ENCODE results near the gene EIF3M. TPM values are rescaled to one million over a fixed set of nuclear protein-coding genes. Genes with fewer than 3 reads are reported as not detected.
"Not testable (repeated sequence)": the region's sequence is repeated elsewhere in the genome, so short reads cannot be mapped to it uniquely, and the experiment has no call there.

EIF3M gene
- total and polyA plus RNA-seq, 4 donors = 115 to 223 (median 142) TPM

- DNase-seq (ENCODE audit: low spot score) = no peak
- H3K27me3 ChIP-seq (ENCODE audit: control insufficient read depth in 4 of 4, insufficient read depth in 4 of 4, low read length in 3 of 4) = no peaks in the 10 kb centered on the region
- H3K4me3 ChIP-seq (ENCODE audit: low read depth in 1 of 3, low read length in 3 of 3) = no peak overlapping the region
- H3K9ac ChIP-seq (ENCODE audit: low read depth in 1 of 2, low read length in 2 of 2) = no peak overlapping the region
- H3K9me3 ChIP-seq (ENCODE audit: control insufficient read depth in 4 of 4, low read length in 3 of 4) = no peaks in the 10 kb centered on the region
- TF ChIP-seq JUND (IDR thresholded peaks at IDR 0.05) (no peak), EGR1 (IDR thresholded peaks at IDR 0.05; ENCODE audit: low read depth in 2 of 2) (no peak), NR2F2 (IDR thresholded peaks at IDR 0.05) (no peak)
- H3K4me1 ChIP-seq (ENCODE audit: control insufficient read depth in 4 of 4, insufficient read depth in 4 of 4, low read length in 3 of 4) = no peaks in the 10 kb centered on the region
- no peak overlapping the region for H3K27ac ChIP-seq (ENCODE audit: low read depth in 1 of 2, low read length in 2 of 2)
- peaks cover 12 to 76% (median 66%) of the 10 kb centered on the region in 4 donors for H3K36me3 ChIP-seq (ENCODE audit: control insufficient read depth in 4 of 4, insufficient read depth in 3 of 4, low read depth in 1 of 4, low read length in 3 of 4)
Observed at GRCh38 chr11:32594272-32594671, 10.6 kb downstream of the EIF3M start.

GRCh38 chr11:32596114-32596513, 12.5 kb downstream of the EIF3M start:
- H3K9ac ChIP-seq (ENCODE audit: low read depth in 1 of 2, low read length in 2 of 2); H3K4me3 ChIP-seq (ENCODE audit: low read depth in 1 of 3, low read length in 3 of 3); DNase-seq (ENCODE audit: low spot score); H3K27ac ChIP-seq (ENCODE audit: low read depth in 1 of 2, low read length in 2 of 2); H3K9me3 ChIP-seq (ENCODE audit: control insufficient read depth in 4 of 4, low read length in 3 of 4); H3K27me3 ChIP-seq (ENCODE audit: control insufficient read depth in 4 of 4, insufficient read depth in 4 of 4, low read length in 3 of 4); H3K4me1 ChIP-seq (ENCODE audit: control insufficient read depth in 4 of 4, insufficient read depth in 4 of 4, low read length in 3 of 4): not testable (repeated sequence)
- peaks cover 9 to 66% (median 59%) of the 10 kb centered on the region in 4 donors for H3K36me3 ChIP-seq (ENCODE audit: control insufficient read depth in 4 of 4, insufficient read depth in 3 of 4, low read depth in 1 of 4, low read length in 3 of 4)
- 97% methylated on average over 14 of the region's 14 CpGs for WGBS

- Histone ChIP-seq H3K9me3 (ENCODE audit: control insufficient read depth in 4 of 4, low read length in 3 of 4) (no peaks in the 10 kb centered on the region), H3K27me3 (ENCODE audit: control insufficient read depth in 4 of 4, insufficient read depth in 4 of 4, low read length in 3 of 4) (no peaks in the 10 kb centered on the region), H3K36me3 (ENCODE audit: control insufficient read depth in 4 of 4, insufficient read depth in 3 of 4, low read depth in 1 of 4, low read length in 3 of 4) (peaks cover 3 to 65% (median 51%) of the 10 kb centered on the region in 4 donors), H3K27ac (ENCODE audit: low read depth in 1 of 2, low read length in 2 of 2) (no peak overlapping the region), H3K9ac (ENCODE audit: low read depth in 1 of 2, low read length in 2 of 2) (no peak overlapping the region), H3K4me1 (ENCODE audit: control insufficient read depth in 4 of 4, insufficient read depth in 4 of 4, low read length in 3 of 4) (peaks cover 0 to 1% (median 0%) of the 10 kb centered on the region in 4 donors), H3K4me3 (ENCODE audit: low read depth in 1 of 3, low read length in 3 of 3) (no peak overlapping the region)
- no peak for DNase-seq (ENCODE audit: low spot score)
- 91% methylated on average over 1 of the region's 1 CpG for WGBS
- TF ChIP-seq NR2F2 (IDR thresholded peaks at IDR 0.05) (no peak), EGR1 (IDR thresholded peaks at IDR 0.05; ENCODE audit: low read depth in 2 of 2) (no peak), ZBTB33 (IDR thresholded peaks at IDR 0.05) (no peak), YY1 (IDR thresholded peaks at IDR 0.05) (no peak), FOXA1 (IDR thresholded peaks at IDR 0.05) (no peak), FOXA2 (IDR thresholded peaks at IDR 0.05) (no peak), HNF4A (conservative IDR thresholded peaks at IDR 0.05) (no peak), ATF3 (IDR thresholded peaks at IDR 0.05) (no peak), CTCF (IDR thresholded peaks at IDR 0.05; ENCODE audit: low read depth, low read length, missing input control) (no peak), TAF1 (conservative IDR thresholded peaks at IDR 0.05) (no peak), MAX (IDR thresholded peaks at IDR 0.05) (no peak), SP1 (IDR thresholded peaks at IDR 0.05) (no peak), RAD21 (IDR thresholded peaks at IDR 0.05) (no peak), GABPA (IDR thresholded peaks at IDR 0.05 in 1 of 2, conservative IDR thresholded peaks at IDR 0.05 in 1 of 2) (no peak)
Observed at GRCh38 chr11:32597921-32598320, 14.3 kb downstream of the EIF3M start.

Measured in liver (tissue), 9 donors.